GM12865 (cell line): Measurements from ENCODE around the gene FAM149B1.

Experiments
- DNase-seq: peaks from one replicate; pipeline ENCODE4 v3.0.0; 2010; ENCODE audit warnings: low read depth
- H3K4me3 ChIP-seq: 2 replicates; pipeline ENCODE4 v1.5.1; 2011; ENCODE audit warnings: mild to moderate bottlenecking, low read depth, low read length, control low read depth
- CTCF ChIP-seq: IDR thresholded peaks from 2 replicates; pipeline ENCODE4 v1.5.1; 2011; ENCODE audit warnings: low read length, control low read depth, low read depth, inconsistent platforms; ENCODE audit not compliant: insufficient read depth; ENCODE audit errors: missing control alignments

FAM149B1 gene

DNA sequence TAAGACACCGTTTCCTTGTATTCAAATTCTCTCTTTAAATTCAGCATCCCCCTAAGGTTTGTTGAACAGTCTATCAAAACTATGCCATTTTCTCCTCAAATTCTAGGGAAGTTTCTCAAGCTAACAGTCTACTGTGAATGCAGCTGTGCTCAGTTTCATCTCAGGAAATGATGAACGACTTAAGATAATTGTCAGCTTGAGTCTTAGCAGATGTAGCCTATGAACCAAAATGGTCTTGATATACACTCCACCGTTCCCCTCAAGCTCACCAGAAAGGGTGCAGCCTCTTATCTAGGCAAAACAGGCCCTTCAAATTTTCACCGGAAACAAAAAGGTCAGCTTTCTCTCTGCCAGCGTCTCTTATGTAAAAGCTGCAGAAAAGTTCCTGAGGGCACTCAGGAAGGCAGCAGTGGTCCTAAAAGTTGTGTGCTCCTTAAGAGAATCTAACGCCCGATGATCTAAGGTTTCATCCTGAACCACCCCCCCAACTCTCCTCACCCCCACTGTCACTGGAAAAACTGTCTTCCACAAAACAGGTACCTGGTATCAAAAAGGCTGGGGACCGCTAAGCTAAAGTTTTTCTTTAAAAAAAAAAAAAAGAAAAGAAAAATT lies 77.1 kb downstream of the FAM149B1 start:
- H3K4me3 ChIP-seq = peak overlapping the region; percentile 96
- no peak for TF ChIP-seq CTCF

DNA sequence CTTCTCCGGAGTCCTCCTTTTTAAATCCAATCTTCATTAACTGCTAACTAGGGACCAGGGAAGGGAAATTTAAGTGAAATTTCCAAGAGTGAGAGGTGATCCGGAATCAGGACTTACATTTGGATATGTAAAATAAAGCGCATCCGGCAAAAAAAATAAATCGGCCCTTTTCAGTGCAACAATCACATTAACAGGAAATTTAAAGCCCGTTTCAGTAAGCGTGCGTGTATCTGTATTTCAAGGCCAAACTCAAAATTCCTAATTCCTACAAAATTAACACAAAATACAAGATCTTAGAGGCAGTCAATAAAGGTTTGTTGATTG lies 78.4 kb downstream of the FAM149B1 start:
- DNase-seq = peak; percentile 17
- no peak for TF ChIP-seq CTCF
- peak overlapping the region; percentile 96 for H3K4me3 ChIP-seq

More for the DNA sequence above, 77.1 kb downstream of the FAM149B1 start:
- peak; percentile 21 for DNase-seq

DNA sequence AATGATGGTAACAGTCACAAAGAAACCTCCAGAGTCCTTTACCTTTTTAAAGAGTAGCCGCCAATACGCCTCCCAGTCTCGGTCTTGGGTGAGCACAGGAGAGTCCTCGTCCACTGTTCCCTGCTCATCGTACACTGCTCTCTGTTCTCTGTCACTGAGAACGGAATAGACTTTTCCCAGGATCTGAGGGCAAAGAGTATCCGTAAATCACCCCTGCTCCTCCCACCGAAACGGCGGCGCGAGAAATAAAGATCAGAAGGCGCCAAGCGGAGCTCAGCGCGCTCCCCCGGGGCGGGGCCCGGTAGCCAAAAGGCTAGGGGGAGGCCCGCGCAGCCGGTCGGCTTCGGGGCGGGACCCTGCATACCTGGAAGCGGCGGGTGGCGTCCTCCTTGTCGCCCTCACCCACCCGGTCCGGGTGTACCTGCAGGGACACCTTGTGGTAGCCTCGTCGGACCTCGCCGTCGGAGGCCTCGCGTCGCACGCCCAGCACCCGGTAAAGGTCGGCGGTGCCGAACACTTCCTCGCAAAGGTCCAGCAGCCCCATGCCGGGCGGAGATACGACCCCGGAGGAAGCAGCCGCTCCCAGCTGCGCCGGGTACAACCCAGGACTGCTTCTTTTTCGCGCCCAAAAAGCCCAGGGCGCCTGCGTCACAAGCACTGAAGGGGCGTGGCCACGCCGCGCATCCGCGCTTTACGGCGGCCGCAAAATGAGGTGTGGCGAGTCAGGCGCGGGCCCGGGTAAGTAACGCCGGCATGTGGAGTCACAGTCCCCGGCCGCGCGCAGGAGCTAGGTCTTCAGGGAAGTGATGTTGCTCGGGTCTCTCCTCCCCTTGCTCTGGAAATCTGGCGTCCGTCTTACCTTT lies 79.0 kb downstream of the FAM149B1 start, which contains the start of gene DNAJC9:
Gene DNAJC9 (minus strand): TSS at position 610 of the 863 bp plus-strand sequence. CDS start 66 bp downstream, at position 544.
- TF ChIP-seq CTCF = no peak
- peak within 1 kb of the TSS; percentile 96 for H3K4me3 ChIP-seq
- DNase-seq = peak; percentile 98

- peak overlapping the region; percentile 96 for H3K4me3 ChIP-seq
- TF ChIP-seq CTCF = no peak
- DNase-seq = peak; percentile 36
Measured at GRCh38 chr10:73247509-73248258, 79.8 kb downstream of the FAM149B1 start.

- H3K4me3 ChIP-seq = no peak overlapping the region
- peak; percentile 12 for DNase-seq
- TF ChIP-seq CTCF = no peak
Measured at GRCh38 chr10:73248259-73248724, 80.4 kb downstream of the FAM149B1 start.

DNA sequence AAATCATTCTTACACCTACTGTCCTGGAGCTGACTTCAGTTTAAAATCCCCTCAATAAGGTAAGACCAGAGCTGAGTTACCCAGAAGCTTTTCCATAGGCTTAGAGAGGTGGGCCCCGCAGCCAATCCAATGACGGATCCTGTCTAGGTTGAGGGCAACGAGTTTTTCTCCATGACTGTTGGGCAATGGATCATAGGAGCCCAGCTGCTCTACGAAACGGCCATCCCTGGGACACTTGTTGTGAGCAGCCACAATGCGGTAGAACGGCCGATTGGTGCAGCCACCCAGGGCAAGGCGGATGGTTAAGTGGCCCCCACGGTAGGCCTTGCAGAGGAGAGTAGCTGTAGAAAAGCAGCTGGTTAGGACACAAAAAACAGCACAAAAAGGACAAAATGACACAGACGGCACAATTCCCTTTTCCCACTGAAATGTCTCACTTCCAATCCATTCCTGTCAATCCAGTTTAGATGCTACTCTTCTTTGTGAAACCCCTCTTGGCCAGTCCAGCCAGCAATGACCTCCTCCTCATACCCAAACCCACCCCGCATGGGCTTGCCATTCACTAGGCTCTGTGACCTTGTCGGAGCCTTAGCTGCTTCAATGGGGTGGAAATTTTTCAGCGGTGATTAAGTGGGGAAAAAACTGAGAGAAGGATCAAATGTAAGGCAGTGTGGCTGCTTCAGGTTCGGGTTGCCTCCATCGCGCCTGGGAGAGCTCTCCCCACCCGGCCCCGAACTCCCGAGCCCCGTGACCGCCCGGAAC lies 83.9 kb downstream of the FAM149B1 start:
- DNase-seq = peak; percentile 19
- H3K4me3 ChIP-seq = peak overlapping the region; percentile 87
- TF ChIP-seq CTCF = no peak
